Mucosa of descending colon (tissue), 3 donors: ENCODE results near the gene FGD5. TPM values are rescaled to one million over a fixed set of nuclear protein-coding genes. Genes with fewer than 3 reads are reported as not detected.
A peak's percentile ranks its signal among the peaks of the same experiment; 100 is the strongest.

Experiments used
- ATAC-seq: fragments of 200-7000 bp; cut with Tn5 transposase; one replicate; pipeline ENCODE4 v1.9.1; 2020; ENCODE audit warnings: mild to moderate bottlenecking, moderate library complexity
- DNase-seq, 3 donors: peaks; one replicate each; pipeline ENCODE4 v3.0.0-alpha.2; 2020
- H3K36me3 ChIP-seq: fragments of 200-600 bp; one replicate; pipeline ENCODE4 v1.8.0; 2021; ENCODE audit warnings: low read depth, mild to moderate bottlenecking
- H3K4me1 ChIP-seq: fragments of 200-600 bp; one replicate; pipeline ENCODE4 v1.8.0; 2021; ENCODE audit warnings: low read depth, mild to moderate bottlenecking
- H3K4me3 ChIP-seq: fragments of 200-600 bp; one replicate; pipeline ENCODE4 v1.8.0; 2021; ENCODE audit warnings: mild to moderate bottlenecking
- H3K9me3 ChIP-seq: fragments of 200-600 bp; one replicate; pipeline ENCODE4 v1.8.0; 2021; ENCODE audit warnings: mild to moderate bottlenecking
- intact Hi-C, 2 donors: fragments of 100-400 bp; cut with DNase I in 1 of 2; cut with micrococcal nuclease in 1 of 2; formaldehyde crosslinking; loops; one replicate each; pipeline versions ENCODE4 v1.11.0 to v1.11.1; 2022; cut with DNase I, micrococcal nuclease
- total RNA-seq, 3 donors: library from RNA; stranded (reverse); fragmentation: NEBNext Ultra II Directional in 2 of 3; extraction: Animal tissue kit (Norgen Biotek cat#: 25700) in 2 of 3; gene quantifications; one replicate each; pipeline versions ENCODE4 v1.2.1 to v1.2.4, GENCODE V29; 2021 to 2023
- TF ChIP-seq, protein P1 (sequence below): fragments of 200-600 bp; IDR thresholded peaks from one replicate; pipeline ENCODE4 v1.8.0; 2022; ENCODE audit warnings: antibody characterized with exemption, mild to moderate bottlenecking
- donor health status: DM: no; HTN: no; CAD: no; lungs with moderate emphysema.
- donor health status: DM: no; HTN: no; CAD: no.
- donor health status: DM: no; HTN: yes; CAD: no.

Gene FGD5
- total RNA-seq, 3 donors from 2014 or later: 6.1 to 15.1 (median 9.2) TPM

DNA sequence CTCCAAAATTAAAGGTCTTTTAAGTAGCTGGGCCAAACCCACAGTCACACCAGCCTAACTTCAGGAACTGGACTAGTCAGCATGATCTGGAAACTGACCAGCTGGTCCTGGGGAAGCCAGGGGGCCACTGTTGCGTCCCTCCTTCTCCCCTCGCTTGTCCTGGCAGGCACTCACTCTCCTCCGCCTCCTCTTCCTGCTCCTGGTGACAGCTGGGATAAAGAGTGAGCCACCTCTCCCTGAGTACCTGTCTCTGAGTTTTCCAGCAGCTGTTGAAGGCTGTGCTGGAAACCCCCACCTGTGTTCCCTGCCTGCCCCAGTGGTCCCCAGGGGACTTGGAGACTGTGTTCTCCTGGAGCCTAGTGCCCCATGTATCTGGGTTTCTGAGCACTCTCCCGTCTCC, 56.0 kb downstream of the FGD5 start:
- DNase-seq: no peak
- Histone ChIP-seq H3K9me3 (no peaks in the 10 kb centered on the region), H3K4me1 (peaks cover 27% of the 10 kb centered on the region), H3K36me3 (no peaks in the 10 kb centered on the region), H3K4me3 (no peak overlapping the region)
- intact Hi-C loops: no loop called here
- TF ChIP-seq, protein P1, sequence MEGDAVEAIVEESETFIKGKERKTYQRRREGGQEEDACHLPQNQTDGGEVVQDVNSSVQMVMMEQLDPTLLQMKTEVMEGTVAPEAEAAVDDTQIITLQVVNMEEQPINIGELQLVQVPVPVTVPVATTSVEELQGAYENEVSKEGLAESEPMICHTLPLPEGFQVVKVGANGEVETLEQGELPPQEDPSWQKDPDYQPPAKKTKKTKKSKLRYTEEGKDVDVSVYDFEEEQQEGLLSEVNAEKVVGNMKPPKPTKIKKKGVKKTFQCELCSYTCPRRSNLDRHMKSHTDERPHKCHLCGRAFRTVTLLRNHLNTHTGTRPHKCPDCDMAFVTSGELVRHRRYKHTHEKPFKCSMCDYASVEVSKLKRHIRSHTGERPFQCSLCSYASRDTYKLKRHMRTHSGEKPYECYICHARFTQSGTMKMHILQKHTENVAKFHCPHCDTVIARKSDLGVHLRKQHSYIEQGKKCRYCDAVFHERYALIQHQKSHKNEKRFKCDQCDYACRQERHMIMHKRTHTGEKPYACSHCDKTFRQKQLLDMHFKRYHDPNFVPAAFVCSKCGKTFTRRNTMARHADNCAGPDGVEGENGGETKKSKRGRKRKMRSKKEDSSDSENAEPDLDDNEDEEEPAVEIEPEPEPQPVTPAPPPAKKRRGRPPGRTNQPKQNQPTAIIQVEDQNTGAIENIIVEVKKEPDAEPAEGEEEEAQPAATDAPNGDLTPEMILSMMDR: no peak
- no peak for ATAC-seq

- Histone ChIP-seq H3K4me3 (no peak overlapping the region), H3K4me1 (peaks cover 28% of the 10 kb centered on the region), H3K36me3 (no peaks in the 10 kb centered on the region), H3K9me3 (no peaks in the 10 kb centered on the region)
- DNase-seq: no peak
- TF ChIP-seq, protein P1: no peak
- intact Hi-C loops: no loop called here
- no peak for ATAC-seq
These were observed 56.8 kb downstream of the FGD5 start for GRCh38 chr3:14875411-14876175.

DNA sequence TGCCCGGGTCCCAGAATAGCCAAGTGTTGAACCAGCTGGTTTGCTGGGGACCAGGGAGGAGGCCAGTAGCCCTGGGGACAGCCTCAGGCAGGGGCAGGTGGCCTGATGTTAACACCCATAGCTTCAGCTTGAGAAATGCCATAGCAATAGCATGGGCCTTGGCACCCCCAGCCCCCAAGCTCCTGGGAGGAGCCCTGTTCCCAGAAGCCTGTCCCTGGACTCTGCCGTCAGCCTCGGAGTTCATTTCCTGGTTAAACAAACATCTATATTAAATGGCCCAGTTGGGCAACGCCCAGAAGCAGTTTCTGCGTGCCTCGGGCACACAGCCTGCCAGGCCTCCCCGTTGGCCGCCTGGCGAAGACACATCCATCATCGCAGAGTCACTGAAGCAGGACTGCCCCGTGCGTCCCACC, 58.2 kb downstream of the FGD5 start:
- intact Hi-C loops: no loop called here
- Histone ChIP-seq H3K9me3 (no peaks in the 10 kb centered on the region), H3K36me3 (no peaks in the 10 kb centered on the region), H3K4me3 (no peak overlapping the region), H3K4me1 (peaks cover 28% of the 10 kb centered on the region)
- peak; percentile 93 for ATAC-seq
- peak; percentile 87 to 90 (median 88) for DNase-seq
- TF ChIP-seq, protein P1: no peak

- DNase-seq (peak in 1 of 3 donors; percentile 22), ATAC-seq (peak; percentile 1)
- H3K9me3 ChIP-seq: no peaks in the 10 kb centered on the region
- intact Hi-C loops: no loop called here
- no peak overlapping the region for H3K4me3 ChIP-seq
- TF ChIP-seq, protein P1: no peak
- no peaks in the 10 kb centered on the region for H3K36me3 ChIP-seq
- peaks cover 28% of the 10 kb centered on the region for H3K4me1 ChIP-seq
These were observed 58.7 kb downstream of the FGD5 start for GRCh38 chr3:14877469-14877868.

GRCh38 chr3:14879211-14879874, 60.6 kb downstream of the FGD5 start:
- H3K9me3 ChIP-seq: no peaks in the 10 kb centered on the region
- DNase-seq: peak; percentile 69 to 73 (median 70)
- H3K4me1 ChIP-seq: peaks cover 28% of the 10 kb centered on the region
- H3K36me3 ChIP-seq: no peaks in the 10 kb centered on the region
- intact Hi-C loops: no loop called here
- TF ChIP-seq, protein P1: no peak
- peak; percentile 60 for ATAC-seq
- no peak overlapping the region for H3K4me3 ChIP-seq
